ENCODE results near the gene GABRB3.

The GABRB3 gene

DNA sequence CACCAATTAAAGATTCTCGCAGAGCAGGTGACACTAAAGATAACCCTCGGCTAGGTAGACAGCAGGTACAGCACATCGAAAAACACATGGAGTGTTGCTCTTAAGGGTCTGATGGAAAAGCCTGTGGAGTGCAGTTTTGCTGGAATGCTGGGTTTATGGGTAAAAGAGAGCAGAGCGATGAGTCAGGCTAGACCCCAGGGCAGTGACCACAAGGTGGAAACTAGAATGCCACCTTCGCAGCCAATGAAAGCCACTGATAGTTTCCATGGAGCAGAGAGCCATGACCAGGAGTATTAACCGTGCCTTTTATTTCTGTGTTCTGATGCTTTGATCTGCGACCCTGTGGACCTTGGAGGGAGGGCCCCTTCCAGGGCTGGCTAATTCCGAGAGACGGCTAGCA lies 149.8 kb downstream of the GABRB3 start:
- no peak for DNase-seq

DNA sequence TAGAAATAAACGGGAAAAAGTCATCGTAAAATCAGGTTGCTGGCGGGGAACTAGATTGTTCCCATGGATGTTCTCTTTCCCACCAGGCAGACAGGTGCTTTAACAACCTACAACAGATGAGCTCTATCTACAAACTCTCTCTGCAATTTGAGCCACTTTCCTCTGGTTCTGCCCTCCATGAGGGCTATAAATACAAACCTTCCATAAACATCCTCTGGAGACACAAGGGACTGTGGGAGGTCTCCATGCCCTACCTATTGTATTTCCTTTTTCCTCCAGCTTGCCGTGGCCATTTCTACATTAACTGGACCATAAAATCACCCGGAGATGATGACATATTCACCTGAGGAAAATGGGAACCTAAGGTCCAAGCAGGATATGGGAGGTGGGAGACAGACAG lies 151.1 kb downstream of the GABRB3 start:
- no peak for DNase-seq

DNA sequence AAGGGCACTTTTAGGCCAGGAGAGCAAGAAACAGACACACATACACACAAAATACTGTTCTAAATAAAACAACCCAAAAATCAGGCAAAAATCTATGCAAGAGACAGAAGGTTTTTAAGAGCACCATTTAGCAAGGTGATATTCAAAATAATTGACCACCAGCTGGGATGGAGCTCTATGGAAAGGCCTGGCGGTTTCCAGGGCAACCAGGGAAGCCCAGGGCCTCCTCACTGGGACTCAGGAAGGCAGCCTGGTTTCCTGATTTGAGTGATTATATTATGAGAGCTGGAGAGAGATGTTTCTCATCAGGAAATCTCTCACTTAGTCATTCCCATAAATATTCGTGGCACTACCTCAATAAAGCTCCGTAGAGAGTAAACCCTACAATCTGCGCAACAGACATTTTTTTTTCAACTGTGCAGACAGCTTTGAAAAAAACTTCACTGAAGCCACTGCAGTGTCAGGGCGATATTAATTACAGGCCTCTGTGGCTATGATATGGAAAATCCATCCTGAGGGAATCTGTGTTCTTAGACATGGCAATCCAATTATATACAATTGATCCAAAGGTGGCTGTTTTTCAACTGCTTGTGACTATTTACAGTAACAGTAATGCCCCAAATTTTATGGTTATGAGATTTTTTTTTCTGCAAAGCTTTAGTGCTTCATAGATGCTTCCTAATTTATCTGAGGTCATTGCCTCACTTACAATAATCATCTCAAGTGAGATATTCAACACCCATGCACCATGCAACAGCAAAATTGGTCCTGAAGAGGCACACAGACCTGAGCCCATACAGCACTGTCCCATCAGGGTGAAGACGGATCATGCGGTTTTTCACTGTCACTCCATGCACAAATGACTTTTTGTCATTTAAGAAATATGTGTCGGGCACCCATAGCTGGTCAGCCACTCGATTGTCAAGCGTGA lies 152.1 kb downstream of the GABRB3 start:
- DNase-seq, result no peak

DNA sequence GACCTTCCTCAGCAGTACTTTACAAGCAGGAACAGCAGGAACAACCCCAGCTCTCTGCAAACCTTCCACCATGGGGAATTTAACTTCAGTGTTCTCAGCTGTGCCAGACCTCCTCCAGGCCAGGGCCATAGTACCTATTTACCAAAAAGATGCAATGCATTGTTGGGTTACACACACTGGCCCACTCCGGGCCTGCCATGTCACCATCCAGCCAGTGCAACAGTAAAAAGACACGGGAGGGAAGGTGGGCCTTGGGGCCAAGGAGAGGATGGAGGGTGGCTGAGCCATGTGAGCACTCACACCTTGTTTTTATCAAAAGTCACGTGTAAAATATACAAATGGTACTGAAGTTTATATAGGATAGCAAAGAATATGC lies 157.0 kb downstream of the GABRB3 start:
- DNase-seq, result no peak

DNA sequence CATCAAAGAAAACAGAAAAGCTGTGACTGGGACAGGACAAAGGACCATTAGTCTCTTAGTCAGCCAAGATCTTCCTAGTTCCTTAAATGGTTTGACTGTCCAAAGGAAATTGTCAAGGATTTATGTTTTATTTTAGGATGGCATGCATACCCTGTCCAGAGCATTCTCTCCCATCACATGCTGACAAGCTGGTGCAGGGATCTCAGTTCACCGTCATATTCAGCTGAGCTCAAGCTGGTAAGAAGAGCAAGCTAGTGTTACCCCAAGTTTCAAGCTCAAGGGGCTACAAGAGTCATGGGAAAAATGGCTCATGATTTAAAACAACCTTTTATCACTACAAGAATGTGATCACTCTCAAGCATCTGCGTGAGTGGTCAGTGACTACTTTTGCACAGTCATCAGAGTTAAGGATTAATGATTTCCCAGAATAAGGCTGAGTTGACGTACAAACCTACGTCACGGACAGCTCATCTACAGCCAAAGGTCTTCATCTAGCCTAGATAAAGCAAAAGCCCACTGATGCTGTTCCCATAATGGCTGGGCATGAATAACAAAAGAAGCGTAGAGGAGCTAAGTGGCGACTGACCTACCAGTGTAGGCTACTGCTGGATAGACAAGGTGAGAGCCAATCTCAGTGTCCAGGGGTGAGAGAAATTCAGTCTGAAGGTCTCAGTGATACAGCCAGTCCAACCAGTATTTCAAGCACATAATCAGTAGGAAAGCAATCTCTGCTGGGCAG lies 157.5 kb downstream of the GABRB3 start:
- no peak for DNase-seq

DNA sequence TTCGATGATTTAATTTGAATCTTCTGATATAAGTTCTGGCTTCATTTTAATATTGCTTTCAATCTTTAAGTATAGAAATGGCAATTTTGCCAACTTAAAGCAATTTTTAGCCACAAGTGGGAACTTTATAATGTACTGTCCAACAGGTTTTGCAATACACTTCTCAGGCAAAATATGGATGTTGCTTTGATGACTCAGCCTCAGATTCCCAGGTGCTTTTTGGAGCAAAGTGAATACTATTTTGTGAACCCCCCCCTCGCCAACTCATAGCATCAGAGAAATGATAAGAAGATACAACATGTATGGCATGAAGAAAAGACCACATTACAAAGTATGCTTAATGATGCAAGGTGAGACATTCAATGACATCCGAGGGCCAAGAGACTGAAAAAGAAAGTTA lies 158.1 kb downstream of the GABRB3 start:
- no peak for DNase-seq

DNA sequence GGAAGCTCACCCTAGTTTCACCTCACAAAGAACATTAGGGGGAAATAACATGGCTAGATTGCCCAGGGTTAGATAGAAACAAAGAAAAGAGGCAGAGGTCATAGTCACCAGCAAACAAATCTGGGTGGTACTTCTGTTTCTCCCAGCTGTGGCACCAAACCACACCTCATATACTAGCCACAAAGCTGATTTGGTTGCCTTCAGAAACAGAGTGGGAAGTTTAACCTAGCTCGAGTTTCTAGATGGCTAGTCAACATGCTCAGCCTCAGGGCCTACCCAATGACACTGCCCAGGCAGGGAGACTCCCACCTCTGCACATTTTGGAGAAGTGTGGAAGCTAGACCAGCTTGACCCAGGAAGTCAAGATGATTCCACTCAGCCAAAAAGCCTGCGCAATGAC lies 174.2 kb downstream of the GABRB3 start:
- DNase-seq, result no peak

DNA sequence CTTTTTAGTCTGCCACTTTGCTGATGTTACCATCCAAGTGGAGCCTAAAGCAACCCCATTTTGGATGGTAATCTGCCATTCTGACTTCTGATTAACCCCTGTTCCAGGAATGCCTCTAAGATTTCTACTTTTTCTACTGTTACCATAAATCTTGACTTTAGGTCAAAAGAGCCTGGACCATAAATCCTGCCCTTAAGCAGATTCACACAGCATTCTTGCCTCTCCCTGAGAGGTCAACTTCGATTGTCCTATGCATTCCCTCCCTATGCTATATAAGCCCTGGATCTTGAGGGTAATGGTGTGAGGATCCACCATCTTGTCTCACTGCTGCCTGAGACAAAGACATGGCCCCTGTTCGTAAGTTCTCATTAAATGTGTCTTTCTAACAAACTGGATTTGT lies 177.3 kb downstream of the GABRB3 start:
- no peak for DNase-seq

DNA sequence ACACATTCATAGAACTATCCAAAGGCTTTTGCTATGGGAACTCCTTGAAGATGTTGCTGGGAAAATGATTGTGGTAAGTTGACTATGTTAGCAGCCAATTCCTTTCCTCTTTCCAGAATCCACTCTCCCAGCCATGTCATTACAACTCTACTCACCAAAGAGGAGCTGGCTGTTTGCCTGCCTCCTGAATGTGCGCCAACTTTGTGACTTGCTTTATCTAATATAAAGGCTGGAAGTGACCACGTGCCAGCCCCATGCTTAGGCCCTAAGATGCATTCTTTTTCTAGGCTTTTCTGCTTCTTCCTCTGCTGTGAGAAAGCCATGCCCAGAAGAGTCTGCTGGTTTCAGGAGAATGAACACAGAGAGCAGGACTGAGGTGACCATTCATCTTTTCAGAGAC lies 182.2 kb downstream of the GABRB3 start:
- DNase-seq, result no peak

DNA sequence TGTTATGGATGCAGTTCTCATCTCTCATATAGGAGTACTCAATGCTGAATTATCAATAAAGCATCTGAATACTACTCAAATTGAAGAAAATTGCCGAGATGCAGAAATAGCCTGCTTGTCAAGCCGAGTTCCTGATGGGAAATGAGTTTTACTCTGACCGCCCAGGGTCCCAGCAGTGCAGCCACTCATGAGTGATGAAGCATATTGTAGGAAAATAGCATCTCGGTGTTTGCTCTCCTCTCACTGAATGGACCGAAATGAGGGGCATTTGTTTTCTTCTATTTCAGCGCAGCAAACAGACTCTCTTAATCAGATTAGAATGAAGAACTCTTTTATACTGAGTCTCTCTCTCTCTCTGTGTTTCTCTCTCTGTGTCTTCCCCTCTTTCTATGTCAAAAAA lies 190.0 kb downstream of the GABRB3 start:
- DNase-seq, result no peak

DNA sequence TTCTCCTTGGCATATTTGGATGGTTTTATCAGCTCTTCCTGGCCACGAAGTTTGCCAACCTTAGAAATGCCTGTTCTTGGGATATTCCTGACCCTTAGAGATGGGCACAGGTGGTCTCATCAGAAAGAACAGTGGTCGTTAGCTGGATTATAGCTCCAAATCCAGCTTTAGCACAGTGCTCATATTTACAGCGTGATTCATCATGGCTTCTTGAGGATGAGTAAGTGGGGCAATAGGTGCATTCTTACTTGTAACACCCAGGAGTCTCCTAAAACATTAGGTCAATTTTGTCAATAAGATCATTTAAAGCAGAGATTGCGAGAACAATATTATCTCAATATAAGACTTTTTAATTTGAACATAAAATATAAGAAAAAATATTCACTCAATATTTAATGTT lies 191.9 kb downstream of the GABRB3 start:
- DNase-seq, result no peak

DNA sequence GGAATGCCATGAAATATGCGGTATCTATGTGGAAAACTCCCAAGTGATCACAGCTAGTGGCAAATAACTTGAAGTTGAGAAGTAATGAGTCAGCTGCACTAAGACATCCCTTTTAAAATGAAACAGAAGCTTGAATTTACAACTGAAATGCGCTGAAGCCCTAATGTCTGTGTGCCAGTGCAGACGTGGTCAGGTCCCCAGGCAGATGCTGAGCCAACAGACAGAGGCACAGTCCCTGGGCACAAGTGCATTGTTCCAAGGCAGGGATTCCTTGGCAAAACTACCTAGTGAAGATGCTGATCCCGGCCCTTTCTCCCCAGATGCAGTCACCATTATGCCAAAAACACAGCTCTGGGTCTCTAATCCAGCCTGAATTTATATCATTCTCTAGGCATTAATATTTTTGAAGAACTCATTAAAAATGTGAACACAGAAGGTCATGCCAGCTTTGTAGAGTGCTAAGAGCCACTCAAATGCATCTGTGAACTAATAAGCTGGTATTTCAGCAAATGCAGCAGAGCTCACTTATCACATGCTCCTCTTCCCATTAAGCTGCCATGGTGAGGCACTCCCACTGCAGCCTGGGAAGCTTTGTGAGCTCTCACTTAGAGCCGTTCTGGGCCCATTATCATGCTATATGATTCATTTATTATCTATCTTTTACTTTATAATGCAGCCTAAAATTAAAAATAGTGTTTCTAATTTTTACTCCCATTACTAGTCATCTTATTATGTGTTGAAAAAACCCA lies 200.1 kb downstream of the GABRB3 start:
- no peak for DNase-seq

DNA sequence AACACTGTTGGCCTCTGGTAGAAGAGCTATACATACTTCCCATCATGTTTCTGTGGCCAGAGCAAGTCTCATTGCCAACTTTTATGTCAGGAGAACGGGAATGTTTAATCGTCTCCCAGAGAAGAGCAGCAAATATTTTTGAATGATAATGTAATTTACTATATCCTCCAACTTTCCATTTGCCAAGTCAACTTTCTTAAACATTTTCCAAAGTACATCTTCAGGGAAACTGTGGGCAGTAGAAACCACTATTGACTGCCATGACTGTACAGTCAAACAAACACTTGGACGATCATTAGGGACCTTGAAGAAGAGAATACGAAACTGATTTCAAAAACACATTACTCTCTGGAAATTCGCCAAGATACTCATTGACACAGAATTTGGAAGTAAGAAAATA lies 201.5 kb downstream of the GABRB3 start:
- no peak for DNase-seq

DNA sequence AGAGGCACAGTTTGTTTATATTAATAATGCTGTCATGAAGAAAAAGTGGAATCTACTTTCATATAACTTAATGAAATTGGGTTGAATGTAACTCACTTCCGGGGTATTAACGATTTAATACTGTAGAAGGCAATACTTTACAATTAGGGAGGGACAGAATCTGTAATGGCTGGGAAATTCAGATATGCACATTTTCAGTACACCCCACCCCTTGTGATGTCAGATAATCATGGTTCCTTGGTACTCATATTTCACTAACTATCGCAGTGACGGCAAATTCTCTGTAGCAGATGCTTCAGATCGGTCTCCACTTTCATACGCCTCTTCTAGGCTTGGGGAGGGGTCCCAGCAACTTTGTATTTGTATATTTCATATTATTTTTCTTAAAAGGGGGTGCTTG lies 207.3 kb downstream of the GABRB3 start:
- DNase-seq, result no peak

DNA sequence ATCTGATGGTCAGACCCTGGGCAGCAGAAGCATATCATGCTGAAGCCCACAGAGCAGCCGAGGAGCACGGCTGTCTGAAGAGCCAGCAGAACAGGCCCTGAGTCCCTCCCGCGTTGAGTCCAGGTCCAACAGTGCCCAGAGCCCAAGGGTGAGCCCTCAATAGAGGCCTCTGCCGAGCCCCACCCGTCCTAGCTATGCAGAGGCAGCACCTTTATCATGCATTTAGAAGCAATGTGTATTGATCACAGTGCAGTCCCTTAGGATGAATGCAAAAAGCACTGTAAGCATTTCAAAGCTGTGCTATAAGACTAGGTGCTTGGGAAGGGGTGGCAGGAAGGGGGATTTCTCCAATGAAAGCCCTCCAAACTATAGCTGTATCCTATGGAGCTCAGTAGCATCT lies 208.5 kb downstream of the GABRB3 start:
- no peak for DNase-seq

DNA sequence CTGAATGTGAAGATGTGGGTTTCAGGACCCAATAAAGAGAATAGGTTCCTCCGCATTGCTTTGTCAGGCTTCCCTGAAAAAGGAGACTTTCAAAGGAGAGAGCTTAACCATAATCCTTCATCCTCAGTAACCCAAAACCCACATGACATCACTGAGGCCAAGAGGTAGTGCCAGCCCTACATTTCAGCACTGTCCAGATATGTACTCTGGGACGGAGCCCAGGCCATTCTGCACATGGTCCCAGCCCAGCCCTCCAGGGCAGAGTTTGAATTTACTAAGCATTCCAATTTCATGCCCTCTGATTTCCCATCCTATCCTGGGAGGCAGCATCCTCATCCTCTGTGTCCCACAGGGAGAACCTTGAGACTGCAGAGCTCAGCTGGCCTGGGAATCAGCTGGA lies 210.5 kb downstream of the GABRB3 start:
- no peak for DNase-seq

DNA sequence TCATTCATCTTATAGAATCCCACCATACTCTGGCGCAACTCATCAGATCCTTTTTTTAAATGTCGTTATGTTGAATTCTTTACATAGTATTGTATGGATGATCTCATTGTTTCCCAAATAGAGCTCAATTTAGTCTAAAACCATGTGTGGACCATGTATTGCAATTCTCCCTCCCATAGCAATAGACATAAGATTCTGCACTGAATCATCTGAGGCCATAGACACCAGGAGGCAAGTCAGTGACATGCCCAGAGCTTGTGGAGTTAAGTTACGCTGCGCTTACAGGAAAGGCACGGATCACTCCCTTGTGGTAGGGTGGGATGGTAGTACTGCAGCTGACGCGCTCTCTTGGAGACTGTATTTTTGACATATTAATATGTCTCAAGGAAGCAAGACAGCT lies 211.0 kb downstream of the GABRB3 start:
- no peak for DNase-seq

DNA sequence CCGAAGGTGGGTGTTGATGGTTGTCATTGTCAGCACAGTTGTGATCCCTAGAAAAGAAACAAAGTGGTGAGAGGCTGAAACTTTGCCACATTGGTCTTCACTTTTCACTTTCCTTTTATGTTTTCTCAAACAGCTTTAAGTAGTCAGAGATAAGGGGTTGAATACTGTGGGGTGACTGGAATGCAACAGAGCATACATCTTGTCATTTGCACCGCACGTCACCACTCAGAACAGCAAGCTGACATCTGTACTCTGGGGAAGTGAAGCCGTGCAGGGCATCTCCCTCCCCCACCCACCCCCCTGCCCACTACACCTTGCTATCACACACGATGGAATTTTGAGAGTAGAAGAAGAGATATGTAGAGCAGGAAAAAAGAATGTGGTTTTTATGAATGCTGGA lies 211.7 kb downstream of the GABRB3 start:
- DNase-seq, result no peak

DNA sequence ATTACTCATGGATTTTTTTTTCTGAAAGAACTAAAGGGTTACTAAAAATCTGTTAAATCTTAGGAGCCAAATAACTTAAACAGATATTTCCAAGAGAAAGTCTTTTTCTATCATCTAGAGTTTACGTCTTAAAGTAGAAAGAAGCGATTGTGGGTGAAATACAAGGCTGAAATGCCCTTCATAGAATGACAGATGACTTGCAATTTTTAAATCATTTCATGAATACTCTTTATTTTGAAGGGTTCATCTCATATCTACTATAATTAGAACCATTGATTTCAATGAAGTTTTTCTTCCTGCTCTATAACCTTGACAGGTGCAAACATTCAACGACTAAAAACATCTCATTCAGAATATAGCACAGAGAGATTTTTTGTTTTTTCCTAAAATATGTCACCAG lies 217.0 kb downstream of the GABRB3 start:
- DNase-seq, result no peak

DNA sequence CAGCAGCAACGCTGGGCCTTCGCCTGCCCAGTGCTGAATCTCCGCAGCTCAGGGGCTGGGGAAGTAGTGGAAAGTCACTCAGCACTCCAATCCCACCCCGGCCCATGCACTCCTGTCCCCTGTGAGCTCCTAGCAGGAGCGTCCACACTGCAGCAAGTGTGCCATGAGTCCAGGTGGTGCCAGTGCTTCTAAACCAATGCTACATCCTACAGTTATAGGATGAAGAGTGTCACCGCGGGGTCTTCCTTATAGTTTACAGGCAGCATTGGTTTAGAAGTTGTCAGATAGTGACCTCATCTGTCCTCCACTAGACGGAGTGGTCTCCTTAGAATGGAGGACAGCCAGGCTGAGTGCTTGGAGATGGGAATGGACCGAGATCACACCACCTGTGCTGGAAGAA lies 221.4 kb downstream of the GABRB3 start:
- no peak for DNase-seq

DNA sequence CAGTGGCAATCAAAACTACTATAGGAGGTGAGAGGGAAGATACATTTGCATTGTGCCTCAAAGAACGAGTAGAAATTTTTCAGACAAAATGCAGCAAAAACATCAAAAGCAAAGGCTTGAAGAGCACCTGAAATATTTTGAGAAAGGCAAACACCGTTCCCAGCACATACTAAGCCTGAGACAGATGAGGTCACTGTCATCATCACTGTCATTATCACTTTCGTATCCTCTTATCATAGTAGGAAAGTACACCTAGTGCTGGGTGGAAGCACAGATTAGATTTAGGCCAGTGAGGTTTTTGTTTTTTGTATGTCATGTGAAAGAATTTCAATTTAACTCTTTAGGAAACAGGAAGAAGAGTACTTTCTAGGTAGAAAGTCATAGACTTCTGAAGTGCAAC lies 222.0 kb downstream of the GABRB3 start:
- no peak for DNase-seq

DNA sequence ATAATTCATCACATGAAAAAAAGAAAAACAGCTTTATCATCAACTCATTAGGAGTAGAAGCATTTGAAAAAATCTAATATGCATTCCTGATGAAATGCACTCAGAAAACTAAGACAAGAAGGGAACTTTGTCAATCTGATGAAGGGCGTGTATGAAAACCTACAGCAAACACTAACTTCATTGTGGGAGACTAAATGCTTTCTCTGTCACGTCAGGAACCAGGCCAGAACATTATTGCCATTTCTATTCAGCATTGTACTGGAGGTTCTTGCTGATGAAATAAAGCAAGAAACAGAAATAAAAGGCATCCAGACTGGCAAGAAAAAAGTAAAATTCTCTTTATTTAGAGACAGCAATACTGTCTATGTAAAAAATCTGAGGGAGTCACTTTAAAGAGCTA lies 235.2 kb downstream of the GABRB3 start:
- DNase-seq, result no peak

DNA sequence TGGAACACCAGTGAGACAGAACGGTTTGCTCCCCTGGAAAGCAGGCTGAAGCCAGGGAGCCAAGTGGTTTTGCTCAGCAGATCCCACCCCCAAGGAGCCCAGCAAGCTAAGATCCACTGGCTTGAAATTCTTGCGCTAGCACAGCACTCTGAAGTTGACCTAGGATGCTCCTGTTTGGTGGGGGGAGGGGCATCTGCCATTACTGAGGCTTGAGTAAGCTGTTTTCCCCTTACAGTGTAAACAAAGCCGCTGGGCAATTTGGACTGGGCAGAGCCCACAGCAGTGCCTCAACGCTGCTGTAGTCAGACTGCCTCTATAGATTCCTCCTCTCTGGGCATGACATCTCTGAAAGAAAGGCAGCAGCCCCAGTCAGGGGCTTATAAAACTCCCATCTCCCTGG lies 241.4 kb downstream of the GABRB3 start:
- DNase-seq, result no peak

DNA sequence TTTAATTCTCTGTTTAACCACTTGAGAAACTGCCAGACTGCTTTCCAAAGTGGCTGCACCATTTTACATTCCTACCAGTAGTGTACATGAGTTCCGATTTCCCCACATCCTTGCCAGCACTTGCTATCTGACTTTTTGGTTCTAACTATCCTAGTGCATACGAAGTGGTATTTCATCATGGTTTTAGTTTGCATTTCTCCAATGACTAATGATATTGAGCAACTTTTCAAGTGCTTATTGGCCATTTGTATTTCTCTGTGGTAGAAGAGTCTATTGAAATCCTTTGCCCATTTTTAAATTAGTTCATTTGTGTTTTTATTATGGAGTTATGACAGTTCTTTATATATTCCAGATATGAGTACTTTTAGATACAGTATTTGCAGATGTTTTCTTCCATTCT lies 247.8 kb downstream of the GABRB3 start:
- no peak for DNase-seq

Measured in CD4-positive, alpha-beta T cell treated with Interleukin-15 for 1 hour (primary cell).